IMR-90 (cell line): ENCODE measurements around the gene BIK. TPM values are rescaled to one million over a fixed set of nuclear protein-coding genes. Genes with fewer than 3 reads are reported as not detected.

Experiments used
- ATAC-seq: fragments of 200-7000 bp; cut with Tn5 transposase; 2 replicates; pipeline ENCODE4 v1.9.1; 2020; ENCODE audit warnings: low read depth, mild to moderate bottlenecking, moderate library complexity
- BruUV-seq: library from RNA; stranded (reverse); fragments of 400-500 nt; replicated peaks from 2 replicates; lab custom pipeline; 2021; lab: Mats Ljungman, UMichigan
- CTCF ChIA-PET: fragments of 300-600 bp; formaldehyde crosslinking; extraction: SDS; loops from one replicate; lab custom pipeline; 2021; ENCODE audit warnings: antibody characterized with exemption; lab: Yijun Ruan, JAX
- POLR2A ChIA-PET: fragments of 300-600 bp; sonication (Branson Sonifier 250); formaldehyde crosslinking; loops from one replicate; lab custom pipeline; 2022; ENCODE audit warnings: antibody characterized with exemption; ENCODE audit not compliant: unreplicated experiment; lab: Charles Lee
- DNase-seq: peaks from one replicate; pipeline ENCODE4 v3.0.0; 2013
- H2AFZ ChIP-seq: replicated peaks from 2 replicates; pipeline ENCODE3; 2013; ENCODE audit warnings: low read length, mild to moderate bottlenecking; ENCODE audit not compliant: poor library complexity
- H2AK5ac ChIP-seq: 2 replicates; pipeline ENCODE4 v1.6.1; 2013; ENCODE audit warnings: low read depth, low read length, inconsistent platforms
- H2AK9ac ChIP-seq: replicated peaks from 2 replicates; pipeline ENCODE3; 2013; ENCODE audit warnings: mild to moderate bottlenecking, low read depth, low read length, moderate library complexity; ENCODE audit not compliant: poor library complexity
- H2BK120ac ChIP-seq: 2 replicates; pipeline ENCODE4 v1.6.1; 2013; ENCODE audit warnings: low read depth, low read length, inconsistent platforms
- H2BK15ac ChIP-seq: 3 replicates; pipeline ENCODE4 v1.6.1; 2013; ENCODE audit warnings: low read depth, low read length, inconsistent platforms
- H2BK20ac ChIP-seq: 2 replicates; pipeline ENCODE4 v1.6.1; 2013; ENCODE audit warnings: low read depth, mild to moderate bottlenecking, inconsistent platforms, low read length, moderate library complexity
- H2BK5ac ChIP-seq: 2 replicates; pipeline ENCODE4 v1.6.1; 2013; ENCODE audit warnings: mild to moderate bottlenecking, low read depth, low read length, inconsistent platforms; ENCODE audit not compliant: poor library complexity, severe bottlenecking
- H3K14ac ChIP-seq: replicated peaks from 2 replicates; pipeline ENCODE4 v1.6.1; 2013; ENCODE audit warnings: low read depth, low read length, inconsistent platforms
- H3K18ac ChIP-seq: 2 replicates; pipeline ENCODE4 v1.6.1; 2013; ENCODE audit warnings: low read depth, low read length, control low read depth
- H3K23ac ChIP-seq: 2 replicates; pipeline ENCODE4 v1.6.1; 2013; ENCODE audit warnings: low read depth, low read length, inconsistent platforms
- H3K27ac ChIP-seq: 2 replicates; pipeline ENCODE4 v1.5.1; 2013; ENCODE audit warnings: mild to moderate bottlenecking, control low read depth, low read length; ENCODE audit not compliant: insufficient read depth
- H3K27me3 ChIP-seq: 2 replicates; pipeline ENCODE4 v1.6.1; 2013; ENCODE audit warnings: low read length; ENCODE audit not compliant: control insufficient read depth, insufficient read depth
- H3K36me3 ChIP-seq: 2 replicates; pipeline ENCODE4 v1.6.1; 2013; ENCODE audit warnings: low read length, mixed read lengths; ENCODE audit not compliant: control insufficient read depth, insufficient read depth
- H3K4ac ChIP-seq: 2 replicates; pipeline ENCODE4 v1.6.1; 2013; ENCODE audit warnings: low read depth, low read length, inconsistent platforms
- H3K4me1 ChIP-seq: 2 replicates; pipeline ENCODE4 v1.6.1; 2013; ENCODE audit warnings: low read length, mixed read lengths; ENCODE audit not compliant: control insufficient read depth, insufficient read depth
- H3K4me2 ChIP-seq: 2 replicates; pipeline ENCODE4 v1.6.1; 2013; ENCODE audit warnings: low read depth, mild to moderate bottlenecking, control low read depth, low read length, moderate library complexity
- H3K4me3 ChIP-seq: 2 replicates; pipeline ENCODE4 v1.5.1; 2013; ENCODE audit warnings: low read depth, mild to moderate bottlenecking, control low read depth, low read length, moderate library complexity; ENCODE audit not compliant: insufficient read depth
- H3K56ac ChIP-seq: 2 replicates; pipeline ENCODE4 v1.6.1; 2013; ENCODE audit warnings: low read length, inconsistent platforms; ENCODE audit not compliant: insufficient read depth; ENCODE audit errors: extremely low read depth
- H3K79me1 ChIP-seq, 2 experiments: 2 replicates each; pipeline ENCODE4 v1.6.1; 2013; ENCODE audit warnings: low read length in 2 of 2, inconsistent platforms in 1 of 2, low read depth in 1 of 2
- H3K9ac ChIP-seq: 2 replicates; pipeline ENCODE4 v1.6.1; 2013; ENCODE audit warnings: low read depth, low read length, control low read depth
- H3K9me1 ChIP-seq: 2 replicates; pipeline ENCODE4 v1.6.1; 2013; ENCODE audit warnings: low read length, inconsistent platforms; ENCODE audit not compliant: insufficient read depth
- H3K9me3 ChIP-seq: 2 replicates; pipeline ENCODE4 v1.6.1; 2013; ENCODE audit warnings: low read length; ENCODE audit not compliant: control insufficient read depth, insufficient read depth
- H4K20me1 ChIP-seq: 2 replicates; pipeline ENCODE4 v1.6.1; 2013; ENCODE audit warnings: low read length, inconsistent platforms; ENCODE audit not compliant: insufficient read depth
- H4K5ac ChIP-seq: 2 replicates; pipeline ENCODE4 v1.6.1; 2013; ENCODE audit warnings: mild to moderate bottlenecking, low read depth, low read length, control low read depth
- H4K8ac ChIP-seq, 2 experiments: 2 replicates each; pipeline ENCODE4 v1.6.1; 2013; ENCODE audit warnings: low read depth in 2 of 2, low read length in 2 of 2, control low read depth in 1 of 2, inconsistent platforms in 1 of 2
- H4K91ac ChIP-seq: 2 replicates; pipeline ENCODE4 v1.6.1; 2013; ENCODE audit warnings: low read depth, low read length, inconsistent platforms; ENCODE audit not compliant: insufficient read depth
- BHLHE40 ChIP-seq: fragments of 150-350 bp; IDR thresholded peaks from 2 replicates; pipeline ENCODE4 v1.6.1; 2016; ENCODE audit warnings: mild to moderate bottlenecking, low read depth, low read length
- CEBPB ChIP-seq: IDR thresholded peaks from 2 replicates; pipeline ENCODE4 v1.6.1; 2012; ENCODE audit warnings: low read depth, low read length, improper control_type of control experiment
- CHD1 ChIP-seq: IDR thresholded peaks from 2 replicates; pipeline ENCODE4 v1.6.1; 2012; ENCODE audit warnings: low read depth, low read length, improper control_type of control experiment
- CTCF ChIP-seq: conservative IDR thresholded peaks from 2 replicates; pipeline ENCODE4 v1.5.1; 2012; ENCODE audit warnings: mild to moderate bottlenecking, low read depth, low read length, improper control_type of control experiment
- ELK1 ChIP-seq: fragments of 150-350 bp; IDR thresholded peaks from 2 replicates; pipeline ENCODE4 v1.6.1; 2016; ENCODE audit warnings: low read depth, mild to moderate bottlenecking, low read length, moderate library complexity, borderline replicate concordance
- FOS ChIP-seq: fragments of 150-350 bp; IDR thresholded peaks from 2 replicates; pipeline ENCODE4 v1.6.1; 2016; ENCODE audit warnings: low read depth, low read length
- MAFK ChIP-seq: IDR thresholded peaks from 2 replicates; pipeline ENCODE4 v1.6.1; 2012; ENCODE audit warnings: low read depth, low read length, improper control_type of control experiment
- MAZ ChIP-seq: IDR thresholded peaks from 2 replicates; pipeline ENCODE4 v1.6.1; 2012; ENCODE audit warnings: low read depth, mild to moderate bottlenecking, low read length, improper control_type of control experiment, moderate library complexity, borderline replicate concordance
- MXI1 ChIP-seq: IDR thresholded peaks from 2 replicates; pipeline ENCODE4 v1.6.1; 2012; ENCODE audit warnings: low read depth, mild to moderate bottlenecking, low read length, moderate library complexity, borderline replicate concordance
- NFE2L2 ChIP-seq: fragments of 150-350 bp; IDR thresholded peaks from 2 replicates; pipeline ENCODE4 v1.6.1; 2016; ENCODE audit warnings: low read depth, mild to moderate bottlenecking, low read length
- POLR2A ChIP-seq: IDR thresholded peaks from 2 replicates; pipeline ENCODE4 v1.6.1; 2012; ENCODE audit warnings: mild to moderate bottlenecking, low read depth, low read length
- RAD21 ChIP-seq: IDR thresholded peaks from 2 replicates; pipeline ENCODE4 v1.6.1; 2012; ENCODE audit warnings: low read length, improper control_type of control experiment
- RCOR1 ChIP-seq: IDR thresholded peaks from 2 replicates; pipeline ENCODE4 v1.6.1; 2012; ENCODE audit warnings: mild to moderate bottlenecking, low read length, improper control_type of control experiment; ENCODE audit not compliant: insufficient replicate concordance
- RFX5 ChIP-seq: IDR thresholded peaks from 2 replicates; pipeline ENCODE4 v1.8.0; 2012; ENCODE audit warnings: low read depth, mild to moderate bottlenecking, low read length, moderate library complexity
- SMC3 ChIP-seq: fragments of 150-350 bp; IDR thresholded peaks from 2 replicates; pipeline ENCODE4 v1.6.1; 2016; ENCODE audit warnings: low read depth, mild to moderate bottlenecking, antibody characterized with exemption, low read length, moderate library complexity
- USF2 ChIP-seq: fragments of 150-350 bp; IDR thresholded peaks from 2 replicates; pipeline ENCODE4 v1.6.1; 2017; ENCODE audit warnings: mild to moderate bottlenecking, antibody characterized with exemption, low read length, low read depth
- WGBS, 2 experiments: methylation state at CpG; one replicate each; pipeline versions ENCODE4 v1.1.5 to v1.1.7; 2013; ENCODE audit warnings: missing lambda C conversion rate in 2 of 2; ENCODE audit not compliant: insufficient read length in 1 of 2; ENCODE audit errors: extremely low coverage in 2 of 2; 5-methylcytosine and 5-hydroxymethylcytosine counted together
- dilution Hi-C: fragments of 300-500 bp; cut with HindIII; formaldehyde crosslinking; loops from one replicate; pipeline ENCODE4 v1.14.3; 2018; ENCODE audit warnings: low sequenced_read_pairs; ENCODE audit not compliant: unreplicated experiment
- in situ Hi-C: fragments of 300-500 bp; cut with MboI; formaldehyde crosslinking; loops from 3 replicates; pipeline ENCODE4 v1.14.3; 2019; ENCODE audit warnings: low sequenced_read_pairs, inconsistent platforms, mixed read lengths
- intact Hi-C: fragments of 100-400 bp; cut with micrococcal nuclease; formaldehyde crosslinking; loops from 2 replicates; pipeline ENCODE4 v1.10.0; 2022
- polyA plus RNA-seq, 3 experiments: library from polyadenylated mRNA; depleted of rRNA; stranded (reverse); fragments of >200 nt; gene quantifications; 2 replicates each; pipeline ENCODE4 v1.2.3, GENCODE V29; 2012; ENCODE audit warnings: low replicate concordance in 1 of 3
- total RNA-seq: library from RNA; depleted of rRNA; stranded (reverse); fragments of >200 nt; gene quantifications from 2 replicates; pipeline ENCODE4 v1.2.3, GENCODE V29; 2012

BIK gene
- total and polyA plus RNA-seq, 2 of the 4 experiments (the other 2 are of a cell fraction), result 0.18 TPM; not detected in 1

- Histone ChIP-seq H4K5ac (no peak overlapping the region), H4K20me1 (no peaks in the 10 kb centered on the region), H2AFZ (peak overlapping the region; percentile 58), H3K9ac (no peak overlapping the region), H3K36me3 (peaks cover 13% of the 10 kb centered on the region), H3K56ac (no peak overlapping the region), H3K4ac (no peak overlapping the region), H2AK9ac (no peak overlapping the region), H3K27me3 (no peaks in the 10 kb centered on the region), H3K4me2 (no peak overlapping the region), H3K9me1 (peaks cover 11% of the 10 kb centered on the region), H2BK5ac (no peak overlapping the region), H4K8ac (no peak overlapping the region), H2BK120ac (no peak overlapping the region), H3K4me3 (no peak overlapping the region), H2BK15ac (no peak overlapping the region), H3K23ac (no peak overlapping the region), H3K9me3 (no peaks in the 10 kb centered on the region), H3K18ac (no peak overlapping the region), H3K4me1 (peaks cover 12% of the 10 kb centered on the region), H2BK20ac (no peak overlapping the region), H3K14ac (no peak overlapping the region), H4K91ac (no peak overlapping the region), H3K27ac (no peak overlapping the region), H3K79me1 (no peaks in the 10 kb centered on the region), H2AK5ac (no peak overlapping the region)
- ATAC-seq (no peak), DNase-seq (no peak)
- CTCF ChIA-PET, result no interaction called here
- intact Hi-C loops (no loop called here), dilution Hi-C loops (no loop called here), in situ Hi-C loops (no loop called here)
- TF ChIP-seq ELK1 (no peak), USF2 (no peak), NFE2L2 (no peak), CTCF (no peak), BHLHE40 (no peak), POLR2A (no peak), MAZ (no peak), CEBPB (no peak), MAFK (no peak), CHD1 (no peak), RCOR1 (no peak), SMC3 (no peak), FOS (no peak), RAD21 (no peak), RFX5 (no peak), MXI1 (no peak)
- WGBS, 2 experiments, result 73% methylated on average over 13 of the region's 20 CpGs; no CpG with 5 or more reads in 1 of the 2 experiments
- no TSS peak for BruUV-seq
- POLR2A ChIA-PET, result no interaction called here
These were observed 18.4 kb downstream of the BIK start for GRCh38 chr22:43128928-43129424.
